ENCODE data around the gene PPM1M.

DNA sequence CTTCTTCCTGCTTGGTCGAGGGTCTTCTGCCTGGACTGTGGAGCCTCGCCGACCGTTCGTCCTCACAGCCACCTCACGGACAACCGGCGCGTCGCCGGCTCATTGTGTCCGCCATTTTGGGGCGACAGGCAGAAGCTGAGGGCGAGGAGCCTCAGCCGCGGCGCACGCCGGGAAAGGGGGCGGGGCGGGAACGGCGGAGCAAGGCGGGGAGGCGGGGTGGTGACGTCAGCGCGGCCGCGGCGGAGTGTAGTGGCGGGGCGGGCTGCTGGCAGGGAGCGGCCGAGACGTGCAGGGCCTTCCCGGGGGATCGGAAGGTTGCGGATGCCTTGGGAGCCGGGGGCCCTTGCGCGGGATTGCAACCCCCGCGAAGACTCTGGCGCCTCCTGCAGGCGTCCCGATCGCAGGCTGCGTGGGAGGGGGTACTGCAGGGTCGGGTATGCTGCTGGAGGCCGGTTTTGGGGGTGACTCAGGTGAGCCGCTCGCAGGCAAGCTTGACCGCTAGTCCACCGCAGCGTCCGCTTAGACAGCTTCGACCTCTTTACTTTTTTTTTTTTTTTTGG lies 33.0 kb downstream of the PPM1M start, which contains the start of gene WDR82:
- TF ChIP-seq, protein P1, sequence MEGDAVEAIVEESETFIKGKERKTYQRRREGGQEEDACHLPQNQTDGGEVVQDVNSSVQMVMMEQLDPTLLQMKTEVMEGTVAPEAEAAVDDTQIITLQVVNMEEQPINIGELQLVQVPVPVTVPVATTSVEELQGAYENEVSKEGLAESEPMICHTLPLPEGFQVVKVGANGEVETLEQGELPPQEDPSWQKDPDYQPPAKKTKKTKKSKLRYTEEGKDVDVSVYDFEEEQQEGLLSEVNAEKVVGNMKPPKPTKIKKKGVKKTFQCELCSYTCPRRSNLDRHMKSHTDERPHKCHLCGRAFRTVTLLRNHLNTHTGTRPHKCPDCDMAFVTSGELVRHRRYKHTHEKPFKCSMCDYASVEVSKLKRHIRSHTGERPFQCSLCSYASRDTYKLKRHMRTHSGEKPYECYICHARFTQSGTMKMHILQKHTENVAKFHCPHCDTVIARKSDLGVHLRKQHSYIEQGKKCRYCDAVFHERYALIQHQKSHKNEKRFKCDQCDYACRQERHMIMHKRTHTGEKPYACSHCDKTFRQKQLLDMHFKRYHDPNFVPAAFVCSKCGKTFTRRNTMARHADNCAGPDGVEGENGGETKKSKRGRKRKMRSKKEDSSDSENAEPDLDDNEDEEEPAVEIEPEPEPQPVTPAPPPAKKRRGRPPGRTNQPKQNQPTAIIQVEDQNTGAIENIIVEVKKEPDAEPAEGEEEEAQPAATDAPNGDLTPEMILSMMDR (tag by site-specific recombination; IDR thresholded peaks at IDR 0.05) = peak; percentile 75
- TF ChIP-seq ZNF624 (tag by site-specific recombination; IDR thresholded peaks at IDR 0.05) (no peak), ZNF394 (tag by site-specific recombination; IDR thresholded peaks at IDR 0.05; ENCODE audit: borderline replicate concordance) (0 out of 2 replicates have a peak, but pooled peaks have one; percentile 44), SALL2 (tag by site-specific recombination; IDR thresholded peaks at IDR 0.05; ENCODE audit: borderline replicate concordance) (no peak), ZNF629 (tag by site-specific recombination; IDR thresholded peaks at IDR 0.05) (peak; percentile 55; the same call in 1 of the 2 replicates)
- TF ChIP-seq, protein P2, sequence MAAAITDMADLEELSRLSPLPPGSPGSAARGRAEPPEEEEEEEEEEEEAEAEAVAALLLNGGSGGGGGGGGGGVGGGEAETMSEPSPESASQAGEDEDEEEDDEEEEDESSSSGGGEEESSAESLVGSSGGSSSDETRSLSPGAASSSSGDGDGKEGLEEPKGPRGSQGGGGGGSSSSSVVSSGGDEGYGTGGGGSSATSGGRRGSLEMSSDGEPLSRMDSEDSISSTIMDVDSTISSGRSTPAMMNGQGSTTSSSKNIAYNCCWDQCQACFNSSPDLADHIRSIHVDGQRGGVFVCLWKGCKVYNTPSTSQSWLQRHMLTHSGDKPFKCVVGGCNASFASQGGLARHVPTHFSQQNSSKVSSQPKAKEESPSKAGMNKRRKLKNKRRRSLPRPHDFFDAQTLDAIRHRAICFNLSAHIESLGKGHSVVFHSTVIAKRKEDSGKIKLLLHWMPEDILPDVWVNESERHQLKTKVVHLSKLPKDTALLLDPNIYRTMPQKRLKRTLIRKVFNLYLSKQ (tag by site-specific recombination; IDR thresholded peaks at IDR 0.05; ENCODE audit: borderline replicate concordance) = no peak
- TF ChIP-seq, protein P3, sequence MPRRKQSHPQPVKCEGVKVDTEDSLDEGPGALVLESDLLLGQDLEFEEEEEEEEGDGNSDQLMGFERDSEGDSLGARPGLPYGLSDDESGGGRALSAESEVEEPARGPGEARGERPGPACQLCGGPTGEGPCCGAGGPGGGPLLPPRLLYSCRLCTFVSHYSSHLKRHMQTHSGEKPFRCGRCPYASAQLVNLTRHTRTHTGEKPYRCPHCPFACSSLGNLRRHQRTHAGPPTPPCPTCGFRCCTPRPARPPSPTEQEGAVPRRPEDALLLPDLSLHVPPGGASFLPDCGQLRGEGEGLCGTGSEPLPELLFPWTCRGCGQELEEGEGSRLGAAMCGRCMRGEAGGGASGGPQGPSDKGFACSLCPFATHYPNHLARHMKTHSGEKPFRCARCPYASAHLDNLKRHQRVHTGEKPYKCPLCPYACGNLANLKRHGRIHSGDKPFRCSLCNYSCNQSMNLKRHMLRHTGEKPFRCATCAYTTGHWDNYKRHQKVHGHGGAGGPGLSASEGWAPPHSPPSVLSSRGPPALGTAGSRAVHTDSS (tag by site-specific recombination; IDR thresholded peaks at IDR 0.05) = no peak
- TF ChIP-seq, protein P4, sequence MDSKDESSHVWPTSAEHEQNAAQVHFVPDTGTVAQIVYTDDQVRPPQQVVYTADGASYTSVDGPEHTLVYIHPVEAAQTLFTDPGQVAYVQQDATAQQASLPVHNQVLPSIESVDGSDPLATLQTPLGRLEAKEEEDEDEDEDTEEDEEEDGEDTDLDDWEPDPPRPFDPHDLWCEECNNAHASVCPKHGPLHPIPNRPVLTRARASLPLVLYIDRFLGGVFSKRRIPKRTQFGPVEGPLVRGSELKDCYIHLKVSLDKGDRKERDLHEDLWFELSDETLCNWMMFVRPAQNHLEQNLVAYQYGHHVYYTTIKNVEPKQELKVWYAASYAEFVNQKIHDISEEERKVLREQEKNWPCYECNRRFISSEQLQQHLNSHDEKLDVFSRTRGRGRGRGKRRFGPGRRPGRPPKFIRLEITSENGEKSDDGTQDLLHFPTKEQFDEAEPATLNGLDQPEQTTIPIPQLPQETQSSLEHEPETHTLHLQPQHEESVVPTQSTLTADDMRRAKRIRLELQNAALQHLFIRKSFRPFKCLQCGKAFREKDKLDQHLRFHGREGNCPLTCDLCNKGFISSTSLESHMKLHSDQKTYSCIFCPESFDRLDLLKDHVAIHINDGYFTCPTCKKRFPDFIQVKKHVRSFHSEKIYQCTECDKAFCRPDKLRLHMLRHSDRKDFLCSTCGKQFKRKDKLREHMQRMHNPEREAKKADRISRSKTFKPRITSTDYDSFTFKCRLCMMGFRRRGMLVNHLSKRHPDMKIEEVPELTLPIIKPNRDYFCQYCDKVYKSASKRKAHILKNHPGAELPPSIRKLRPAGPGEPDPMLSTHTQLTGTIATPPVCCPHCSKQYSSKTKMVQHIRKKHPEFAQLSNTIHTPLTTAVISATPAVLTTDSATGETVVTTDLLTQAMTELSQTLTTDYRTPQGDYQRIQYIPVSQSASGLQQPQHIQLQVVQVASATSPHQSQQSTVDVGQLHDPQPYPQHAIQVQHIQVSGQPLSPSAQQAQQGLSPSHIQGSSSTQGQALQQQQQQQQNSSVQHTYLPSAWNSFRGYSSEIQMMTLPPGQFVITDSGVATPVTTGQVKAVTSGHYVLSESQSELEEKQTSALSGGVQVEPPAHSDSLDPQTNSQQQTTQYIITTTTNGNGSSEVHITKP (tag by site-specific recombination; IDR thresholded peaks at IDR 0.05) = peak; percentile 69
- TF ChIP-seq, protein P5, sequence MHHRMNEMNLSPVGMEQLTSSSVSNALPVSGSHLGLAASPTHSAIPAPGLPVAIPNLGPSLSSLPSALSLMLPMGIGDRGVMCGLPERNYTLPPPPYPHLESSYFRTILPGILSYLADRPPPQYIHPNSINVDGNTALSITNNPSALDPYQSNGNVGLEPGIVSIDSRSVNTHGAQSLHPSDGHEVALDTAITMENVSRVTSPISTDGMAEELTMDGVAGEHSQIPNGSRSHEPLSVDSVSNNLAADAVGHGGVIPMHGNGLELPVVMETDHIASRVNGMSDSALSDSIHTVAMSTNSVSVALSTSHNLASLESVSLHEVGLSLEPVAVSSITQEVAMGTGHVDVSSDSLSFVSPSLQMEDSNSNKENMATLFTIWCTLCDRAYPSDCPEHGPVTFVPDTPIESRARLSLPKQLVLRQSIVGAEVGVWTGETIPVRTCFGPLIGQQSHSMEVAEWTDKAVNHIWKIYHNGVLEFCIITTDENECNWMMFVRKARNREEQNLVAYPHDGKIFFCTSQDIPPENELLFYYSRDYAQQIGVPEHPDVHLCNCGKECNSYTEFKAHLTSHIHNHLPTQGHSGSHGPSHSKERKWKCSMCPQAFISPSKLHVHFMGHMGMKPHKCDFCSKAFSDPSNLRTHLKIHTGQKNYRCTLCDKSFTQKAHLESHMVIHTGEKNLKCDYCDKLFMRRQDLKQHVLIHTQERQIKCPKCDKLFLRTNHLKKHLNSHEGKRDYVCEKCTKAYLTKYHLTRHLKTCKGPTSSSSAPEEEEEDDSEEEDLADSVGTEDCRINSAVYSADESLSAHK (tag by site-specific recombination; IDR thresholded peaks at IDR 0.05) = no peak

Data from HEK293 (cell line).